B cell (primary cell): ENCODE data around the gene SYNPO. TPM values are rescaled to one million over a fixed set of nuclear protein-coding genes. Genes with fewer than 3 reads are reported as not detected.

Experiments
- ATAC-seq: fragments of 200-7000 bp; cut with Tn5 transposase; one replicate; pipeline ENCODE4 v1.10.0; 2021; ENCODE audit warnings: low read depth, mild to moderate bottlenecking, moderate number of reproducible peaks, moderate library complexity
- CTCF ChIA-PET: fragments of 350-600 bp; sonication (Branson Sonifier 250); formaldehyde crosslinking; loops from one replicate; lab custom pipeline; 2021; ENCODE audit warnings: antibody characterized with exemption, inconsistent platforms; lab: Charles Lee
- POLR2A ChIA-PET: fragments of 350-600 bp; sonication (Branson Sonifier 250); formaldehyde crosslinking; loops from one replicate; lab custom pipeline; 2021; ENCODE audit warnings: antibody characterized with exemption; lab: Charles Lee
- DNase-seq: peaks from one replicate; pipeline ENCODE4 v3.0.0; 2013
- H2AFZ ChIP-seq: 2 replicates; pipeline ENCODE4 v1.6.1; 2012; ENCODE audit warnings: mild to moderate bottlenecking, low read depth, low read length; ENCODE audit not compliant: insufficient read depth, poor library complexity, severe bottlenecking
- H3K27ac ChIP-seq, 2 donors: 1 replicate in 1 of 2; 2 replicates in 1 of 2; pipeline ENCODE4 v1.5.1; 2012 to 2013; ENCODE audit warnings: low read length in 2 of 2, mild to moderate bottlenecking in 2 of 2, moderate library complexity in 1 of 2
- H3K27me3 ChIP-seq, 4 experiments: fragments of 200-600 bp in 1 of 4; sonication (generic) in 1 of 4; replicated peaks in 1 of 4; 1 replicate in 2 of 4; 2 replicates in 2 of 4; pipeline versions ENCODE4 v1.6.1 to v1.7.0; 2013 to 2016; ENCODE audit warnings: low read length in 3 of 4, mild to moderate bottlenecking in 2 of 4, mixed read lengths in 1 of 4, moderate library complexity in 1 of 4; ENCODE audit not compliant: insufficient read depth in 4 of 4, control insufficient read depth in 3 of 4; ENCODE audit errors: control extremely low read depth in 1 of 4
- H3K36me3 ChIP-seq, 2 experiments: replicated peaks in 1 of 2; 1 replicate in 1 of 2; 2 replicates in 1 of 2; pipeline versions ENCODE4 v1.6.1 to v1.7.1; 2013; ENCODE audit warnings: low read length in 1 of 2; ENCODE audit not compliant: insufficient read depth in 2 of 2, control insufficient read depth in 1 of 2; ENCODE audit errors: control extremely low read depth in 1 of 2, extremely low read depth in 1 of 2
- H3K4me1 ChIP-seq, 2 donors: fragments of 200-600 bp in 1 of 2; sonication (generic) in 1 of 2; 1 replicate in 1 of 2; 2 replicates in 1 of 2; pipeline versions ENCODE4 v1.5.1 to v1.6.1; 2013 to 2017; ENCODE audit warnings: low read length in 2 of 2; ENCODE audit not compliant: control insufficient read depth in 2 of 2, insufficient read depth in 2 of 2
- H3K4me2 ChIP-seq: replicated peaks from 2 replicates; pipeline ENCODE3; 2012; ENCODE audit warnings: mild to moderate bottlenecking, low read depth, low read length; ENCODE audit not compliant: poor library complexity, severe bottlenecking
- H3K4me3 ChIP-seq, 5 experiments: fragments of 200-600 bp in 1 of 5; sonication (generic) in 1 of 5; 1 replicate in 3 of 5; 2 replicates in 2 of 5; pipeline versions ENCODE4 v1.5.1 to v1.7.0; 2011 to 2016; ENCODE audit warnings: low read length in 4 of 5, mild to moderate bottlenecking in 4 of 5, low read depth in 2 of 5, control low read depth in 1 of 5, moderate library complexity in 1 of 5; ENCODE audit not compliant: insufficient read depth in 1 of 5; ENCODE audit errors: control extremely low read depth in 1 of 5, extremely low read depth in 1 of 5
- H3K79me2 ChIP-seq: fragments of 200-600 bp; sonication (generic); one replicate; pipeline ENCODE4 v1.6.0; 2016; ENCODE audit warnings: low read length; ENCODE audit not compliant: control insufficient read depth, insufficient read depth
- H3K9ac ChIP-seq: fragments of 200-600 bp; sonication (generic); 2 replicates; pipeline ENCODE4 v1.6.1; 2017; ENCODE audit warnings: mild to moderate bottlenecking, low read length, moderate library complexity
- H3K9me3 ChIP-seq, 3 donors: one replicate each; pipeline versions ENCODE4 v1.6.1 to v1.7.1; 2013; ENCODE audit warnings: low read length in 2 of 3; ENCODE audit not compliant: control insufficient read depth in 2 of 3, insufficient read depth in 1 of 3; ENCODE audit errors: control extremely low read depth in 1 of 3
- H4K20me1 ChIP-seq: 2 replicates; pipeline ENCODE4 v1.6.0; 2012; ENCODE audit warnings: mild to moderate bottlenecking, low read length; ENCODE audit not compliant: insufficient read depth, control insufficient read depth, poor library complexity, severe bottlenecking
- H3K27ac Mint-ChIP-seq: one replicate; pipeline ENCODE4 v1.8.0; 2021; ENCODE audit warnings: mixed read lengths
- H3K27me3 Mint-ChIP-seq: one replicate; pipeline ENCODE4 v1.8.0; 2021; ENCODE audit warnings: mixed read lengths
- H3K4me1 Mint-ChIP-seq: one replicate; pipeline ENCODE4 v1.8.0; 2021; ENCODE audit warnings: mixed read lengths
- H3K4me3 Mint-ChIP-seq: one replicate; pipeline ENCODE4 v1.8.0; 2021; ENCODE audit warnings: mixed read lengths
- H3K9me3 Mint-ChIP-seq: one replicate; pipeline ENCODE4 v1.8.0; 2022; ENCODE audit warnings: mixed read lengths; ENCODE audit not compliant: insufficient read depth
- EZH2 ChIP-seq: IDR thresholded peaks from 2 replicates; pipeline ENCODE4 v1.6.1; 2012; ENCODE audit warnings: borderline replicate concordance, low read depth, mild to moderate bottlenecking, moderate library complexity, low read length; ENCODE audit not compliant: insufficient read depth, poor library complexity, severe bottlenecking
- WGBS: methylation state at CpG from one replicate; pipeline ENCODE4 v1.1.5; 2013; ENCODE audit warnings: missing lambda C conversion rate; ENCODE audit not compliant: insufficient coverage; 5-methylcytosine and 5-hydroxymethylcytosine counted together
- intact Hi-C: fragments of 100-400 bp; cut with micrococcal nuclease; formaldehyde crosslinking; loops from one replicate; pipeline ENCODE4 v1.10.0; 2022
- polyA plus RNA-seq: library from polyadenylated mRNA; depleted of rRNA; stranded (reverse); fragments of >200 nt; gene quantifications from 2 replicates; pipeline ENCODE4 v1.2.3, GENCODE V29; 2012
- total RNA-seq, 2 donors: library from RNA; stranded (reverse); fragments of 120-200 nt in 1 of 2; gene quantifications; 1 replicate in 1 of 2; 2 replicates in 1 of 2; pipeline versions ENCODE4 v1.2.3 to v1.2.4, GENCODE V29; 2013 to 2022
- TF ChIP-seq, protein P1 (sequence below): fragments of 200-600 bp; IDR thresholded peaks from one replicate; pipeline ENCODE4 v1.8.0; 2022; ENCODE audit warnings: antibody characterized with exemption, mild to moderate bottlenecking

Gene SYNPO
- total and polyA plus RNA-seq, 2 donors (not counting 1 experiment from before 2014, with no cell fraction given): 13.2 to 16.8 TPM

DNA sequence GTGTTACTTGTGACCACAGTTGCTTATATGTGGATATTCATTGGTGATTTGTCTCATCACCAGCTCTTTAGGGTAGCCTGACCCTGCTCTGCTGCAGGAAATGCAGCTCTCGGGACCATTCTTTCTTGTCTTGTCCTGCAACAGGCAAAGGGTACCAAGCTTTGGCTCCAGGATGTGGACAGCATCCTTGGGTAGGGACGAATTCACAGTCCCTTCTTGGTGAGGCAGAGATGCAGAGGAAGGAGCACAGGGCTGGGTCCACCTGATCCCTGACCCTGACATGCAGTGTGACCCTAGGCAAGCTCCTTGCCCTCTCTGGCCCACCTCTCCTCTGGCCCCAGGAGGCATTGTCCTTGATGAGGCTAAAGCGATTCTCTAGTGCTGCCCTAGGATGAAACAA, 37.0 kb upstream of the SYNPO start:
- H3K9me3 ChIP-seq: no peaks in the 10 kb centered on the region
- H3K27me3 Mint-ChIP-seq: peaks cover 6% of the 10 kb centered on the region
- no peak overlapping the region for H3K27ac ChIP-seq
- no peaks in the 10 kb centered on the region for H3K27me3 ChIP-seq
- H4K20me1 ChIP-seq: no peaks in the 10 kb centered on the region
- H3K9ac ChIP-seq: no peak overlapping the region
- no peaks in the 10 kb centered on the region for H3K79me2 ChIP-seq
- H3K4me3 ChIP-seq: no peak overlapping the region
- ATAC-seq: no peak
- H3K4me3 Mint-ChIP-seq: no peak overlapping the region
- CTCF ChIA-PET: no interaction called here
- H3K4me1 Mint-ChIP-seq: no peaks in the 10 kb centered on the region
- no peak for DNase-seq
- POLR2A ChIA-PET: interaction anchor here (0.6 kb wide), 1 partner anchor 18 kb away, joined by 3 read pairs; no protein-coding TSS in a partner anchor
- H3K9me3 Mint-ChIP-seq: no peaks in the 10 kb centered on the region
- 92% methylated on average over 2 of the region's 3 CpGs for WGBS
- no peaks in the 10 kb centered on the region for H3K36me3 ChIP-seq
- H3K27ac Mint-ChIP-seq: no peak overlapping the region
- H3K4me1 ChIP-seq: no peaks in the 10 kb centered on the region
- intact Hi-C loops: no loop called here
- TF ChIP-seq, protein P1, sequence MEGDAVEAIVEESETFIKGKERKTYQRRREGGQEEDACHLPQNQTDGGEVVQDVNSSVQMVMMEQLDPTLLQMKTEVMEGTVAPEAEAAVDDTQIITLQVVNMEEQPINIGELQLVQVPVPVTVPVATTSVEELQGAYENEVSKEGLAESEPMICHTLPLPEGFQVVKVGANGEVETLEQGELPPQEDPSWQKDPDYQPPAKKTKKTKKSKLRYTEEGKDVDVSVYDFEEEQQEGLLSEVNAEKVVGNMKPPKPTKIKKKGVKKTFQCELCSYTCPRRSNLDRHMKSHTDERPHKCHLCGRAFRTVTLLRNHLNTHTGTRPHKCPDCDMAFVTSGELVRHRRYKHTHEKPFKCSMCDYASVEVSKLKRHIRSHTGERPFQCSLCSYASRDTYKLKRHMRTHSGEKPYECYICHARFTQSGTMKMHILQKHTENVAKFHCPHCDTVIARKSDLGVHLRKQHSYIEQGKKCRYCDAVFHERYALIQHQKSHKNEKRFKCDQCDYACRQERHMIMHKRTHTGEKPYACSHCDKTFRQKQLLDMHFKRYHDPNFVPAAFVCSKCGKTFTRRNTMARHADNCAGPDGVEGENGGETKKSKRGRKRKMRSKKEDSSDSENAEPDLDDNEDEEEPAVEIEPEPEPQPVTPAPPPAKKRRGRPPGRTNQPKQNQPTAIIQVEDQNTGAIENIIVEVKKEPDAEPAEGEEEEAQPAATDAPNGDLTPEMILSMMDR: no peak
- TF ChIP-seq EZH2: no peak
- no peak overlapping the region for H3K4me2 ChIP-seq
- H2AFZ ChIP-seq: no peak overlapping the region

GRCh38 chr5:150604010-150604409, 36.5 kb upstream of the SYNPO start:
- no peak overlapping the region for H3K27ac Mint-ChIP-seq
- Histone ChIP-seq H2AFZ (no peak overlapping the region), H3K4me3 (no peak overlapping the region), H3K27ac (no peak overlapping the region), H3K79me2 (no peaks in the 10 kb centered on the region), H3K4me2 (no peak overlapping the region), H3K9me3 (no peaks in the 10 kb centered on the region), H4K20me1 (no peaks in the 10 kb centered on the region), H3K4me1 (no peaks in the 10 kb centered on the region), H3K9ac (no peak overlapping the region), H3K27me3 (no peaks in the 10 kb centered on the region), H3K36me3 (no peaks in the 10 kb centered on the region)
- no peaks in the 10 kb centered on the region for H3K9me3 Mint-ChIP-seq
- CTCF ChIA-PET: no interaction called here
- H3K27me3 Mint-ChIP-seq: peaks cover 6% of the 10 kb centered on the region
- DNase-seq (no peak), ATAC-seq (no peak)
- no peaks in the 10 kb centered on the region for H3K4me1 Mint-ChIP-seq
- no peak overlapping the region for H3K4me3 Mint-ChIP-seq
- no CpG with 5 or more reads among the region's 4 CpGs for WGBS
- POLR2A ChIA-PET: no interaction called here
- intact Hi-C loops: no loop called here
- TF ChIP-seq, protein P1: no peak
- TF ChIP-seq EZH2: no peak
